ENCODE data around the gene GGT5.
"Not testable (repeated sequence)": the region's sequence is repeated elsewhere in the genome, so short reads cannot be mapped to it uniquely, and the experiment has no call there.

GGT5 gene

GRCh38 chr22:24214467-24215285, 30.2 kb downstream of the GGT5 start:
- Histone ChIP-seq H3K27me3 (ENCODE audit: insufficient read depth, low read length) (no peaks in the 10 kb centered on the region), H3K4me3 (ENCODE audit: low read depth, low read length) (no peak overlapping the region), H2AFZ (ENCODE audit: low read length, unreplicated experiment) (no peak overlapping the region), H3K79me2 (ENCODE audit: control insufficient read depth, insufficient read depth, low read length, unreplicated experiment) (no peaks in the 10 kb centered on the region), H3K4me1 (ENCODE audit: control insufficient read depth, insufficient read depth, low read length, unreplicated experiment) (peaks cover 3% of the 10 kb centered on the region), H3K27ac (ENCODE audit: low read depth, low read length) (no peak overlapping the region), H3K36me3 (ENCODE audit: insufficient read depth, low read length) (no peaks in the 10 kb centered on the region)

GRCh38 chr22:24213111-24213510, 31.8 kb downstream of the GGT5 start:
- H3K36me3 ChIP-seq (ENCODE audit: insufficient read depth, low read length); H3K27me3 ChIP-seq (ENCODE audit: insufficient read depth, low read length); H2AFZ ChIP-seq (ENCODE audit: low read length, unreplicated experiment); H3K27ac ChIP-seq (ENCODE audit: low read depth, low read length); H3K4me3 ChIP-seq (ENCODE audit: low read depth, low read length); H3K79me2 ChIP-seq (ENCODE audit: control insufficient read depth, insufficient read depth, low read length, unreplicated experiment): not testable (repeated sequence)
- H3K4me1 ChIP-seq (ENCODE audit: control insufficient read depth, insufficient read depth, low read length, unreplicated experiment), result peaks cover 15% of the 10 kb centered on the region

GRCh38 chr22:24211716-24212115, 33.2 kb downstream of the GGT5 start:
- H3K36me3 ChIP-seq (ENCODE audit: insufficient read depth, low read length); H3K4me3 ChIP-seq (ENCODE audit: low read depth, low read length); H2AFZ ChIP-seq (ENCODE audit: low read length, unreplicated experiment); H3K27ac ChIP-seq (ENCODE audit: low read depth, low read length); H3K79me2 ChIP-seq (ENCODE audit: control insufficient read depth, insufficient read depth, low read length, unreplicated experiment); H3K27me3 ChIP-seq (ENCODE audit: insufficient read depth, low read length): not testable (repeated sequence)
- peaks cover 26% of the 10 kb centered on the region for H3K4me1 ChIP-seq (ENCODE audit: control insufficient read depth, insufficient read depth, low read length, unreplicated experiment)

GRCh38 chr22:24210409-24210808, 34.5 kb downstream of the GGT5 start:
- H3K79me2 ChIP-seq (ENCODE audit: control insufficient read depth, insufficient read depth, low read length, unreplicated experiment); H3K36me3 ChIP-seq (ENCODE audit: insufficient read depth, low read length); H3K4me3 ChIP-seq (ENCODE audit: low read depth, low read length); H2AFZ ChIP-seq (ENCODE audit: low read length, unreplicated experiment); H3K27ac ChIP-seq (ENCODE audit: low read depth, low read length); H3K27me3 ChIP-seq (ENCODE audit: insufficient read depth, low read length): not testable (repeated sequence)
- H3K4me1 ChIP-seq (ENCODE audit: control insufficient read depth, insufficient read depth, low read length, unreplicated experiment), result peaks cover 36% of the 10 kb centered on the region

- no peaks in the 10 kb centered on the region for H3K27me3 ChIP-seq (ENCODE audit: insufficient read depth, low read length)
- H2AFZ ChIP-seq (ENCODE audit: low read length, unreplicated experiment), result no peak overlapping the region
- peaks cover 38% of the 10 kb centered on the region for H3K4me1 ChIP-seq (ENCODE audit: control insufficient read depth, insufficient read depth, low read length, unreplicated experiment)
- H3K4me3 ChIP-seq (ENCODE audit: low read depth, low read length), result no peak overlapping the region
- peak overlapping the region; percentile 100 for H3K27ac ChIP-seq (ENCODE audit: low read depth, low read length)
- H3K79me2 ChIP-seq (ENCODE audit: control insufficient read depth, insufficient read depth, low read length, unreplicated experiment), result no peaks in the 10 kb centered on the region
- no peaks in the 10 kb centered on the region for H3K36me3 ChIP-seq (ENCODE audit: insufficient read depth, low read length)
Measured at GRCh38 chr22:24209687-24210086, 35.2 kb downstream of the GGT5 start.

- H2AFZ ChIP-seq (ENCODE audit: low read length, unreplicated experiment), result no peak overlapping the region
- no peaks in the 10 kb centered on the region for H3K27me3 ChIP-seq (ENCODE audit: insufficient read depth, low read length)
- peak overlapping the region; percentile 100 for H3K27ac ChIP-seq (ENCODE audit: low read depth, low read length)
- H3K36me3 ChIP-seq (ENCODE audit: insufficient read depth, low read length), result no peaks in the 10 kb centered on the region
- peaks cover 38% of the 10 kb centered on the region for H3K4me1 ChIP-seq (ENCODE audit: control insufficient read depth, insufficient read depth, low read length, unreplicated experiment)
- H3K4me3 ChIP-seq (ENCODE audit: low read depth, low read length), result no peak overlapping the region
- no peaks in the 10 kb centered on the region for H3K79me2 ChIP-seq (ENCODE audit: control insufficient read depth, insufficient read depth, low read length, unreplicated experiment)
Measured at GRCh38 chr22:24209016-24209415, 35.9 kb downstream of the GGT5 start.

- Histone ChIP-seq H3K27me3 (ENCODE audit: insufficient read depth, low read length) (no peaks in the 10 kb centered on the region), H3K4me1 (ENCODE audit: control insufficient read depth, insufficient read depth, low read length, unreplicated experiment) (peaks cover 38% of the 10 kb centered on the region), H3K79me2 (ENCODE audit: control insufficient read depth, insufficient read depth, low read length, unreplicated experiment) (no peaks in the 10 kb centered on the region), H3K4me3 (ENCODE audit: low read depth, low read length) (no peak overlapping the region), H3K36me3 (ENCODE audit: insufficient read depth, low read length) (no peaks in the 10 kb centered on the region), H3K27ac (ENCODE audit: low read depth, low read length) (peak overlapping the region; percentile 100), H2AFZ (ENCODE audit: low read length, unreplicated experiment) (no peak overlapping the region)
Measured at GRCh38 chr22:24208012-24208749, 36.7 kb downstream of the GGT5 start.

- H3K4me1 ChIP-seq (ENCODE audit: control insufficient read depth, insufficient read depth, low read length, unreplicated experiment), result peaks cover 38% of the 10 kb centered on the region
Measured at GRCh38 chr22:24207264-24208011, 37.4 kb downstream of the GGT5 start.

GRCh38 chr22:24206460-24207263, 38.2 kb downstream of the GGT5 start:
- Histone ChIP-seq H3K4me1 (ENCODE audit: control insufficient read depth, insufficient read depth, low read length, unreplicated experiment) (peaks cover 38% of the 10 kb centered on the region), H3K4me3 (ENCODE audit: low read depth, low read length) (peak overlapping the region; percentile 42; the same call in 1 of the 2 replicates), H2AFZ (ENCODE audit: low read length, unreplicated experiment) (peak overlapping the region; percentile 50), H3K27ac (ENCODE audit: low read depth, low read length) (peak overlapping the region; percentile 100)
- H3K27me3 ChIP-seq (ENCODE audit: insufficient read depth, low read length); H3K36me3 ChIP-seq (ENCODE audit: insufficient read depth, low read length); H3K79me2 ChIP-seq (ENCODE audit: control insufficient read depth, insufficient read depth, low read length, unreplicated experiment): not testable (repeated sequence)

More at GRCh38 chr22:24207264-24208011, 37.4 kb downstream of the GGT5 start:
- Histone ChIP-seq H3K27me3 (ENCODE audit: insufficient read depth, low read length) (no peaks in the 10 kb centered on the region), H3K27ac (ENCODE audit: low read depth, low read length) (peak overlapping the region; percentile 100), H3K4me3 (ENCODE audit: low read depth, low read length) (peak overlapping the region; percentile 42; the same call in 1 of the 2 replicates), H3K79me2 (ENCODE audit: control insufficient read depth, insufficient read depth, low read length, unreplicated experiment) (no peaks in the 10 kb centered on the region), H3K36me3 (ENCODE audit: insufficient read depth, low read length) (no peaks in the 10 kb centered on the region), H2AFZ (ENCODE audit: low read length, unreplicated experiment) (no peak overlapping the region)

Measured in ACC112 (cell line).